HepG2 (cell line): Measurements from ENCODE around the gene NOPCHAP1. TPM values are rescaled to one million over a fixed set of nuclear protein-coding genes. Genes with fewer than 3 reads are reported as not detected.

Experiments used
- ARNT ChIP-seq: fragments of 450-650 bp; IDR thresholded peaks from 2 replicates; pipeline ENCODE4 v1.6.1; 2017
- CBX1 ChIP-seq: IDR thresholded peaks from one replicate; pipeline ENCODE4 v1.6.1; 2016; ENCODE audit warnings: antibody characterized with exemption, low read depth
- EZH2 ChIP-seq: conservative IDR thresholded peaks from 2 replicates; pipeline ENCODE4 v1.6.1; 2012; ENCODE audit warnings: mild to moderate bottlenecking, low read depth, low read length, moderate library complexity
- FIP1L1 ChIP-seq: fragments of 200-400 bp; formaldehyde crosslinking; IDR thresholded peaks from 2 replicates; pipeline ENCODE4 v1.6.1; 2018; ENCODE audit warnings: low read depth, mild to moderate bottlenecking, low read length, moderate library complexity, borderline replicate concordance; ENCODE audit not compliant: insufficient read depth
- GTF3A ChIP-seq: sonication (generic); formaldehyde crosslinking; conservative IDR thresholded peaks from 2 replicates; pipeline ENCODE4 v1.4.0; 2020; ENCODE audit warnings: mild to moderate bottlenecking, missing genetic modification reagents
- HNF4G ChIP-seq, 2 experiments: sonication (generic) in 1 of 2; formaldehyde crosslinking in 1 of 2; IDR thresholded peaks; 2 replicates each; pipeline versions ENCODE4 v1.4.0 to v1.6.1; 2011 to 2020; ENCODE audit warnings: borderline replicate concordance in 2 of 2, low read depth in 2 of 2, mild to moderate bottlenecking in 2 of 2, low read length in 1 of 2, missing genetic modification reagents in 1 of 2, moderate library complexity in 1 of 2
- MTF2 ChIP-seq: sonication (generic); formaldehyde crosslinking; IDR thresholded peaks from 2 replicates; pipeline ENCODE4 v1.5.0; 2020; ENCODE audit warnings: missing genetic modification reagents, borderline replicate concordance
- NCOR1 ChIP-seq: fragments of 200-600 bp; sonication (generic); IDR thresholded peaks from 2 replicates; pipeline ENCODE4 v1.7.0; 2017; ENCODE audit warnings: antibody characterized with exemption, low read length, borderline replicate concordance
- NR2F1 ChIP-seq, 2 experiments: fragments of 450-650 bp in 1 of 2; formaldehyde crosslinking in 1 of 2; IDR thresholded peaks; 2 replicates each; pipeline versions ENCODE4 v1.5.0 to v1.6.1; 2016 to 2020; ENCODE audit warnings: mild to moderate bottlenecking in 1 of 2, missing compliant biosample characterization in 1 of 2, missing genetic modification reagents in 1 of 2, moderate library complexity in 1 of 2
- PAX8 ChIP-seq: sonication (generic); formaldehyde crosslinking; IDR thresholded peaks from 2 replicates; pipeline ENCODE4 v1.8.0; 2022; ENCODE audit warnings: mild to moderate bottlenecking, missing genetic modification reagents, borderline replicate concordance
- PHF21A ChIP-seq: sonication (generic); formaldehyde crosslinking; IDR thresholded peaks from 2 replicates; pipeline ENCODE4 v1.5.0; 2020; ENCODE audit warnings: mild to moderate bottlenecking, missing genetic modification reagents
- SAFB2 ChIP-seq: sonication (generic); formaldehyde crosslinking; IDR thresholded peaks from 2 replicates; pipeline ENCODE4 v1.5.1; 2020; ENCODE audit warnings: missing genetic modification reagents, low read depth, mild to moderate bottlenecking, borderline replicate concordance
- SMARCE1 ChIP-seq: fragments of 450-650 bp; IDR thresholded peaks from 2 replicates; pipeline ENCODE4 v1.6.1; 2017; ENCODE audit warnings: borderline replicate concordance
- SP5 ChIP-seq: IDR thresholded peaks from 2 replicates; pipeline ENCODE4 v1.6.1; 2016; ENCODE audit warnings: low read depth, borderline replicate concordance
- THYN1 ChIP-seq: sonication (generic); formaldehyde crosslinking; IDR thresholded peaks from 2 replicates; pipeline ENCODE4 v1.8.1; 2023; ENCODE audit warnings: low read depth, mild to moderate bottlenecking, moderate library complexity, missing genetic modification reagents, borderline replicate concordance
- ZBTB20 ChIP-seq: sonication (generic); formaldehyde crosslinking; IDR thresholded peaks from 2 replicates; pipeline ENCODE4 v1.8.1; 2023; ENCODE audit warnings: missing genetic modification reagents, low read depth, mild to moderate bottlenecking, borderline replicate concordance
- ZNF224 ChIP-seq: sonication (generic); formaldehyde crosslinking; IDR thresholded peaks from 2 replicates; pipeline ENCODE4 v1.5.0; 2020; ENCODE audit warnings: mild to moderate bottlenecking, missing genetic modification reagents
- ZNF33B ChIP-seq: sonication (generic); formaldehyde crosslinking; IDR thresholded peaks from 2 replicates; pipeline ENCODE4 v1.5.1; 2020; ENCODE audit warnings: mild to moderate bottlenecking, missing genetic modification reagents
- ZNF414 ChIP-seq: sonication (generic); formaldehyde crosslinking; IDR thresholded peaks from 2 replicates; pipeline ENCODE4 v1.5.0; 2020; ENCODE audit warnings: missing genetic modification reagents
- ZNF790 ChIP-seq: sonication (generic); formaldehyde crosslinking; IDR thresholded peaks from 2 replicates; pipeline ENCODE4 v1.8.0; 2022; ENCODE audit warnings: missing genetic modification reagents, mild to moderate bottlenecking, borderline replicate concordance
- ZSCAN5A ChIP-seq: sonication (generic); formaldehyde crosslinking; IDR thresholded peaks from 2 replicates; pipeline ENCODE4 v1.8.0; 2022; ENCODE audit warnings: mild to moderate bottlenecking, missing genetic modification reagents, borderline replicate concordance
- polyA plus RNA-seq, 8 experiments: library from polyadenylated mRNA; depleted of rRNA in 3 of 8; stranded (reverse) in 7 of 8; unstranded in 1 of 8; fragments of >200 nt; fragmentation: Illumina TruSeq in 4 of 8; extraction: Trizol in 4 of 8; gene quantifications; 2 replicates each; pipeline versions ENCODE4 v1.2.1 to v1.2.3, GENCODE V29; 2011 to 2016; ENCODE audit warnings: low read depth in 4 of 8, missing spikeins in 1 of 8, mixed read lengths in 1 of 8; ENCODE audit not compliant: insufficient read depth in 1 of 8
- total RNA-seq, 5 experiments: library from RNA; depleted of rRNA; stranded (reverse); fragments of >200 nt; fragmentation: Illumina TruSeq; extraction: Trizol; gene quantifications; 2 replicates each; pipeline ENCODE4 v1.2.3, GENCODE V29; 2016; ENCODE audit warnings: low read depth in 1 of 5
- TF ChIP-seq, protein P1 (sequence below): sonication (generic); formaldehyde crosslinking; IDR thresholded peaks from 2 replicates; pipeline ENCODE4 v1.4.0; 2020; ENCODE audit warnings: missing genetic modification reagents
- TF ChIP-seq, protein P2 (sequence below): sonication (generic); formaldehyde crosslinking; conservative IDR thresholded peaks from 2 replicates; pipeline ENCODE4 v1.4.0; 2020; ENCODE audit warnings: missing genetic modification reagents

NOPCHAP1 gene
- total and polyA plus RNA-seq, 2 of the 13 experiments (the other 11 are each of a cell fraction or from before 2014, with no cell fraction given), result 5.7 to 38.1 TPM

- TF ChIP-seq EZH2, result no peak
- no peak for TF ChIP-seq THYN1 (CRISPR knock-in tag)
- peak in 1 of 2 experiments; percentile 80; a peak in 2 of 4 replicates for TF ChIP-seq NR2F1 (CRISPR knock-in tag; IDR thresholded peaks at IDR 0.05)
- no peak for TF ChIP-seq ARNT
- no peak for TF ChIP-seq ZNF790
- TF ChIP-seq SP5 (CRISPR knock-in tag), result no peak
- no peak for TF ChIP-seq CBX1
- TF ChIP-seq SMARCE1, result no peak
- TF ChIP-seq ZSCAN5A (CRISPR knock-in tag), result no peak
- no peak for TF ChIP-seq ZNF414 (CRISPR knock-in tag)
- TF ChIP-seq PAX8 (CRISPR knock-in tag), result no peak
- 0 out of 2 replicates have a peak, but pooled peaks have one; percentile 22 for TF ChIP-seq HNF4G (IDR thresholded peaks at IDR 0.05; ENCODE audit: borderline replicate concordance, low read depth, low read length)
- TF ChIP-seq HNF4G (CRISPR knock-in tag; IDR thresholded peaks at IDR 0.05; ENCODE audit: borderline replicate concordance, low read depth), result no peak
- TF ChIP-seq ZNF224, result no peak
- TF ChIP-seq GTF3A (CRISPR knock-in tag), result no peak
- TF ChIP-seq MTF2 (CRISPR knock-in tag), result no peak
- no peak for TF ChIP-seq ZNF33B (CRISPR knock-in tag)
- no peak for TF ChIP-seq FIP1L1
- no peak for TF ChIP-seq PHF21A (CRISPR knock-in tag)
- TF ChIP-seq NCOR1, result peak; percentile 17; the same call in 1 of the 2 replicates
- TF ChIP-seq, protein P1, sequence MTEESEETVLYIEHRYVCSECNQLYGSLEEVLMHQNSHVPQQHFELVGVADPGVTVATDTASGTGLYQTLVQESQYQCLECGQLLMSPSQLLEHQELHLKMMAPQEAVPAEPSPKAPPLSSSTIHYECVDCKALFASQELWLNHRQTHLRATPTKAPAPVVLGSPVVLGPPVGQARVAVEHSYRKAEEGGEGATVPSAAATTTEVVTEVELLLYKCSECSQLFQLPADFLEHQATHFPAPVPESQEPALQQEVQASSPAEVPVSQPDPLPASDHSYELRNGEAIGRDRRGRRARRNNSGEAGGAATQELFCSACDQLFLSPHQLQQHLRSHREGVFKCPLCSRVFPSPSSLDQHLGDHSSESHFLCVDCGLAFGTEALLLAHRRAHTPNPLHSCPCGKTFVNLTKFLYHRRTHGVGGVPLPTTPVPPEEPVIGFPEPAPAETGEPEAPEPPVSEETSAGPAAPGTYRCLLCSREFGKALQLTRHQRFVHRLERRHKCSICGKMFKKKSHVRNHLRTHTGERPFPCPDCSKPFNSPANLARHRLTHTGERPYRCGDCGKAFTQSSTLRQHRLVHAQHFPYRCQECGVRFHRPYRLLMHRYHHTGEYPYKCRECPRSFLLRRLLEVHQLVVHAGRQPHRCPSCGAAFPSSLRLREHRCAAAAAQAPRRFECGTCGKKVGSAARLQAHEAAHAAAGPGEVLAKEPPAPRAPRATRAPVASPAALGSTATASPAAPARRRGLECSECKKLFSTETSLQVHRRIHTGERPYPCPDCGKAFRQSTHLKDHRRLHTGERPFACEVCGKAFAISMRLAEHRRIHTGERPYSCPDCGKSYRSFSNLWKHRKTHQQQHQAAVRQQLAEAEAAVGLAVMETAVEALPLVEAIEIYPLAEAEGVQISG, result no peak
- TF ChIP-seq, protein P2, sequence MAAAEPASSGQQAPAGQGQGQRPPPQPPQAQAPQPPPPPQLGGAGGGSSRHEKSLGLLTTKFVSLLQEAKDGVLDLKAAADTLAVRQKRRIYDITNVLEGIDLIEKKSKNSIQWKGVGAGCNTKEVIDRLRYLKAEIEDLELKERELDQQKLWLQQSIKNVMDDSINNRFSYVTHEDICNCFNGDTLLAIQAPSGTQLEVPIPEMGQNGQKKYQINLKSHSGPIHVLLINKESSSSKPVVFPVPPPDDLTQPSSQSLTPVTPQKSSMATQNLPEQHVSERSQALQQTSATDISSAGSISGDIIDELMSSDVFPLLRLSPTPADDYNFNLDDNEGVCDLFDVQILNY (CRISPR knock-in tag), result no peak
- TF ChIP-seq SAFB2, result no peak
- TF ChIP-seq ZBTB20 (CRISPR knock-in tag), result no peak
Observed at GRCh38 chr12:104959335-104959841, 26.7 kb upstream of the NOPCHAP1 start (continued).
